Heart right ventricle (tissue), 16 donors: ENCODE data around the gene SERPINA9. TPM values are rescaled to one million over a fixed set of nuclear protein-coding genes. Genes with fewer than 3 reads are reported as not detected.
"Not testable (repeated sequence)": the region's sequence is repeated elsewhere in the genome, so short reads cannot be mapped to it uniquely, and the experiment has no call there.

Experiments
- ATAC-seq, 8 donors: fragments of 200-7000 bp; cut with Tn5 transposase; one replicate each; pipeline ENCODE4 v1.9.1; 2020; ENCODE audit warnings: mild to moderate bottlenecking in 8 of 8, moderate library complexity in 8 of 8, moderate number of reproducible peaks in 1 of 8
- DNase-seq, 2 donors: peaks; one replicate each; pipeline ENCODE4 v3.0.0-alpha.2; 2020
- H3K27ac ChIP-seq, 10 donors: fragments of 200-600 bp; sonication (generic) in 2 of 10; one replicate each; pipeline versions ENCODE4 v1.5.0 to v1.8.0; 2020 to 2022; ENCODE audit warnings: mild to moderate bottlenecking in 3 of 10
- H3K27me3 ChIP-seq, 7 donors: fragments of 200-600 bp; one replicate each; pipeline ENCODE4 v1.8.0; 2021 to 2022; ENCODE audit warnings: mild to moderate bottlenecking in 2 of 7
- H3K36me3 ChIP-seq, 9 donors: fragments of 200-600 bp; sonication (generic) in 1 of 9; one replicate each; pipeline versions ENCODE4 v1.5.0 to v1.8.0; 2020 to 2022; ENCODE audit warnings: mild to moderate bottlenecking in 2 of 9
- H3K4me1 ChIP-seq, 9 donors: fragments of 200-600 bp; sonication (generic) in 1 of 9; one replicate each; pipeline versions ENCODE4 v1.5.0 to v1.8.0; 2020 to 2022; ENCODE audit warnings: mild to moderate bottlenecking in 4 of 9
- H3K4me3 ChIP-seq, 10 donors: fragments of 200-600 bp; sonication (generic) in 2 of 10; one replicate each; pipeline versions ENCODE4 v1.5.0 to v1.8.0; 2020 to 2022; ENCODE audit warnings: mild to moderate bottlenecking in 7 of 10, moderate library complexity in 2 of 10
- H3K9me3 ChIP-seq, 11 donors: fragments of 200-600 bp in 10 of 11; sonication (generic) in 2 of 11; one replicate each; pipeline versions ENCODE4 v1.5.0 to v1.8.0; 2013 to 2022; ENCODE audit warnings: mild to moderate bottlenecking in 2 of 11, control low read depth in 1 of 11, moderate library complexity in 1 of 11
- WGBS, 2 donors: extraction: QIAGEN DNeasy Blood & Tissue Kit; methylation state at CpG; one replicate each; pipeline ENCODE4 v1.1.7; 2013; ENCODE audit warnings: inconsistent platforms in 1 of 2; 5-methylcytosine and 5-hydroxymethylcytosine counted together
- intact Hi-C, 10 donors: fragments of 100-400 bp; cut with DNase I; formaldehyde crosslinking; loops; one replicate each; pipeline versions ENCODE4 v1.11.1 to v1.14.2; 2022
- polyA plus RNA-seq, 2 donors: library from polyadenylated mRNA; stranded (reverse); fragments of 200-250 nt; gene quantifications; one replicate each; pipeline ENCODE4 v1.2.3, GENCODE V29; 2013
- total RNA-seq, 10 donors: library from RNA; stranded (reverse); fragmentation: NEBNext Ultra II Directional in 3 of 10; extraction: Animal tissue kit (Norgen Biotek cat#: 25700) in 3 of 10; gene quantifications; one replicate each; pipeline versions ENCODE4 v1.2.1 to v1.2.4, GENCODE V29; 2021 to 2023
- TF ChIP-seq, protein P1 (sequence below), 9 donors: fragments of 200-600 bp; sonication (generic) in 2 of 9; IDR thresholded peaks; one replicate each; pipeline versions ENCODE4 v1.5.0 to v1.8.0; 2021 to 2022; ENCODE audit warnings: antibody characterized with exemption in 9 of 9, mild to moderate bottlenecking in 5 of 9, moderate library complexity in 1 of 9
- donor health status: Arrhythmogenic right ventricular cardiomyopathy.
- donor health status: ischemic (EF 13 %, LVEDD 7.1; RV severe dilation, severe dysfunction).
- donor health status: healthy with polysubstance abuse.
- donor health status: DM: no; HTN: yes; CAD: no.
- donor health status: DM: no; HTN: no; CAD: no.
- donor health status: ischemic (EF 25% LVEDD 6.9; RV normal size, moderate dysfunction).
- donor health status: ischemic (EF 25% LVEDD 5.7; RV mildly dilated, moderate dysfunction).
- donor health status: healthy.
- donor health status: DM: yes; HTN: yes; CAD: no.
- donor health status: Ischemic cardiomyopathy.
- donor health status: ischemic (EF 35%, LVEDD 5.7; RV mildly dilated, moderate dysfunction).
- donor health status: nonischemic (EF 11% LVEDD 7.7; RV severe dilation, severe dysfunction).
- donor health status: DM: yes; HTN: yes; CAD: no.
- donor health status: PGD.
- donor health status: ischemic (EF 29% LVEDD 5.4; RV normal size, mild dysfunction).
- donor health status: nonischemic (EF 23%, LVEDD 6.1; RV moderate dilation, normal function).

SERPINA9 gene
- total and polyA plus RNA-seq, 12 donors: not detected

DNA sequence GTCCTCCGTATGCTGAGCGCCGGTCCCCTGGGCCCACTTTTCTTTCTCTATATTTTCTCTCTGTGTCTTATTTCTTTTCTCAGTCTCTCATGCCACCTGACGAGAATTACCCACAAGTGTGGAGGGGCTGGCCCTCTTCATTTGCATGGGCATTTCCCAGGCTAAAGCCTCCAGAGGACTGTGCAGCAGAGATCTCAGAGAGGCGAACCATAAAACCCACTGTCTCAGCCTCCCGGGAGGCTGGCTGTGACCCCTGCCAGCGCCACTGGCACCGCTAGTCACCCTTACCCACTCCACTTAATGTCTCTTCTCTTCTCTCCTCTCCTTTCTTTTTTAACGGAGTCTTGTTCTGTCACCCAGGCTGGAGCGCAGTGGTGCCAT lies 7.1 kb upstream of the SERPINA9 start:
- H3K4me1 ChIP-seq: peaks cover 0 to 8% (median 7%) of the 10 kb centered on the region in 9 donors
- TF ChIP-seq, protein P1, sequence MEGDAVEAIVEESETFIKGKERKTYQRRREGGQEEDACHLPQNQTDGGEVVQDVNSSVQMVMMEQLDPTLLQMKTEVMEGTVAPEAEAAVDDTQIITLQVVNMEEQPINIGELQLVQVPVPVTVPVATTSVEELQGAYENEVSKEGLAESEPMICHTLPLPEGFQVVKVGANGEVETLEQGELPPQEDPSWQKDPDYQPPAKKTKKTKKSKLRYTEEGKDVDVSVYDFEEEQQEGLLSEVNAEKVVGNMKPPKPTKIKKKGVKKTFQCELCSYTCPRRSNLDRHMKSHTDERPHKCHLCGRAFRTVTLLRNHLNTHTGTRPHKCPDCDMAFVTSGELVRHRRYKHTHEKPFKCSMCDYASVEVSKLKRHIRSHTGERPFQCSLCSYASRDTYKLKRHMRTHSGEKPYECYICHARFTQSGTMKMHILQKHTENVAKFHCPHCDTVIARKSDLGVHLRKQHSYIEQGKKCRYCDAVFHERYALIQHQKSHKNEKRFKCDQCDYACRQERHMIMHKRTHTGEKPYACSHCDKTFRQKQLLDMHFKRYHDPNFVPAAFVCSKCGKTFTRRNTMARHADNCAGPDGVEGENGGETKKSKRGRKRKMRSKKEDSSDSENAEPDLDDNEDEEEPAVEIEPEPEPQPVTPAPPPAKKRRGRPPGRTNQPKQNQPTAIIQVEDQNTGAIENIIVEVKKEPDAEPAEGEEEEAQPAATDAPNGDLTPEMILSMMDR (IDR thresholded peaks at IDR 0.05): no peak
- no peak overlapping the region for H3K4me3 ChIP-seq
- peaks cover 0 to 21% (median 10%) of the 10 kb centered on the region in 11 donors for H3K9me3 ChIP-seq
- no peaks in the 10 kb centered on the region for H3K36me3 ChIP-seq
- 88 to 91% methylated on average over 10 of the region's 10 CpGs for WGBS, 2 donors
- H3K27ac ChIP-seq: no peak overlapping the region
- peaks cover 0 to 48% (median 32%) of the 10 kb centered on the region in 7 donors for H3K27me3 ChIP-seq
- no peak for ATAC-seq
- no peak for DNase-seq
- intact Hi-C loops: loop anchor here in 4 of 10 donors (10.0 kb wide), 3 partner anchors 58 to 348 kb away; no protein-coding TSS in a partner anchor

DNA sequence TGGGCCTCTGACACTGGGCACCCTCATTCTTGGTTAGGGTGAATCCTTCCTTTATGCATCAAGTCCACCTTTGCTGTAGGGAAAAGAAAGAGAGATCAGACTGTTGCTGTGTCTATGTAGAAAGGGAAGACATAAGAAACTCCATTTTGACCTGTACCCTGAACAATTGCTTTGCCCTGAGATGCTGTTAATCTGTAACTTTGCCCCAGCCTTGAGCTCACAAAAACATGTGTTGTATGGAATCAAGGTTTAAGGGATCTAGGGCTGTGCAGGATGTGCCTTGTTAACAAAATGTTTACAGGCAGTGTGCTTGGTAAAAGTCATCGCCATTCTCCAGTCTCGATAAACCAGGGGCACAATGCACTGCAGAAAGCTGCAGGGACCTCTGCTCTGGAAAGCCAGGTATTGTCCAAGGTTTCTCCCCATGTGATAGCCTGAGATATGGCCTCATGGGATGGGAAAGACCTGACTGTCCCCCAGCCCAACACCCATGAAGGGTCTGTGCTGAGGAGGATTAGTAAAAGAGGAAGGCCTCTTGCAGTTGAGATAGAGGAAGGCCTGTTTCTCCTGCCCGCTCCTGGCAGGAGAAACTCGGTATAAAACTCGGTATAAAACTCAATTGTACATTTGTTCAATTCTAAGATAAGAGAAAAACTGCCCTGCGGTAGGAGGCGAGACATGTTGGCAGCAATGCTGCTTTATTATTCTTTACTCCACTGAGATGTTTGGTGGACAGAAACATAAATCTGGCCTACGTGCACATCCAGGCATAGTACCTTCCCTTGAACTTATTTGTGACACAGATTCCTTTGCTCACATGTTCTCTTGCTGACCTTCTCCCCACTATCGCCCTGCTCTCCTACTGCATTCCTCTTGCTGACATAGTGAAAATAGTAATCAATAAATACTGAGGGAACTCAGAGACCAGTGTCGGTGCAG lies 6.4 kb upstream of the SERPINA9 start:
- H3K4me3 ChIP-seq, DNase-seq, ATAC-seq, H3K36me3 ChIP-seq, H3K27ac ChIP-seq, H3K4me1 ChIP-seq: not testable (repeated sequence)
- Histone ChIP-seq H3K9me3 (peaks cover 0 to 28% (median 11%) of the 10 kb centered on the region in 11 donors), H3K27me3 (peaks cover 0 to 41% (median 25%) of the 10 kb centered on the region in 7 donors)
- WGBS, 2 donors: 83 to 85% methylated on average over 10 of the region's 10 CpGs
- intact Hi-C loops: loop anchor here in 4 of 10 donors (10.0 kb wide), 3 partner anchors 58 to 348 kb away; no protein-coding TSS in a partner anchor

DNA sequence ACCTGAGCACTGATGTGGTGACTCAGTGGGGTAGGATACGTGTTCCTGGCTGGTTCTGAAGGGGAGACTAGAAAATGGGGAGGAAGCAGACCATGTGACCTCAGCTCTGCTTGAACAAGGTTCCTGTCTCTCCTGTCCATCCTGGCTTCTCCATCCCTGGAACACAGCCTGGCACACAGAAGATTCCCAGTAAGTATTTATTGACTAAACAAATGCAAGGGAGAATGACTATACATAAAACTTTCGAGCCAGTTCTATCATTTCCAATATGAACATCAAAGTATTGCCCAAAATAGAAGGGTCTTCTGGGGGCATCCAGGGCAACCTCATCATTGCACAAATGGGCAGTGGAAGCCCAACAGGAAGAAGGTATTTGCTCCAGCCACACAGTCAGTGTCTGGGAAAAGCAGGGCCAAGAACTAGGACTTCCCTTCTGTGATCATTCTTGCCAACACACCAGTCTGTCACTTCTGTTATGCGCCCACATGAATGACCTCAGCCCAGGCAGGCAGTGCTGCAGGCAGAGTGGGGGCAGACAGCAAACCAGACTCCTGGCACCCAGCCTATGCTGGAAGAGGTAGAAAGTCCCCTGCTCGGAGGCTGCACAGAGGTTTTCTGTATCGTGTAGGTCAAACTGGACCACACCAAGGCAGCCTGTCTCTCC lies 5.6 kb upstream of the SERPINA9 start:
- WGBS, 2 donors: 61 to 80% methylated on average over 5 of the region's 5 CpGs
- H3K36me3 ChIP-seq: no peaks in the 10 kb centered on the region
- intact Hi-C loops: loop anchor here in 4 of 10 donors (10.0 kb wide), 3 partner anchors 57 to 347 kb away; no protein-coding TSS in a partner anchor

GRCh38 chr14:94480809-94481208 lies 4.8 kb upstream of the SERPINA9 start:
- no peak overlapping the region for H3K4me3 ChIP-seq
- intact Hi-C loops: loop anchor here in 4 of 10 donors (10.0 kb wide), 3 partner anchors 56 to 346 kb away; no protein-coding TSS in a partner anchor
- WGBS, 2 donors: 29 to 37% methylated on average over 2 of the region's 2 CpGs
- H3K36me3 ChIP-seq: no peaks in the 10 kb centered on the region
- DNase-seq (no peak), ATAC-seq (no peak)
- H3K27me3 ChIP-seq: peaks cover 0 to 29% (median 12%) of the 10 kb centered on the region in 7 donors
- no peaks in the 10 kb centered on the region for H3K4me1 ChIP-seq
- TF ChIP-seq, protein P1 (IDR thresholded peaks at IDR 0.05): no peak
- no peak overlapping the region for H3K27ac ChIP-seq
- peaks cover 0 to 31% (median 11%) of the 10 kb centered on the region in 11 donors for H3K9me3 ChIP-seq

More for the DNA sequence above, 5.6 kb upstream of the SERPINA9 start:
- Histone ChIP-seq H3K27ac (no peak overlapping the region), H3K27me3 (peaks cover 0 to 33% (median 17%) of the 10 kb centered on the region in 7 donors), H3K4me3 (no peak overlapping the region), H3K4me1 (peaks cover 0 to 8% (median 6%) of the 10 kb centered on the region in 9 donors), H3K9me3 (peaks cover 0 to 31% (median 11%) of the 10 kb centered on the region in 11 donors)
- TF ChIP-seq, protein P1 (IDR thresholded peaks at IDR 0.05): no peak
- no peak for ATAC-seq
- no peak for DNase-seq
